GM21737 (cell line): ENCODE results near the gene GLRX5.

ENCODE experiments used
- ATAC-seq: cut with Tn5 transposase; IDR thresholded peaks from one replicate; pipeline ENCODE4 v1.9.1; 2021; ENCODE audit warnings: mild to moderate bottlenecking, moderate library complexity; ENCODE audit not compliant: unreplicated experiment

Gene GLRX5

GRCh38 chr14:95534299-95535225, at the start of gene GLRX5:
Gene GLRX5, plus strand, starts transcription at chr14:95535050. Its CDS starts 40 bp downstream, at chr14:95535090.
- ATAC-seq, result peak; percentile 90

- no peak for ATAC-seq
Observed at GRCh38 chr14:95485222-95485819, 49.5 kb upstream of the GLRX5 start.

GRCh38 chr14:95486875-95487668, 47.8 kb upstream of the GLRX5 start:
- ATAC-seq, result no peak

GRCh38 chr14:95487669-95488084, 47.2 kb upstream of the GLRX5 start:
- no peak for ATAC-seq

GRCh38 chr14:95488376-95489213, 46.3 kb upstream of the GLRX5 start:
- ATAC-seq, result no peak

- ATAC-seq, result no peak
Observed at GRCh38 chr14:95489214-95490137, 45.4 kb upstream of the GLRX5 start.

GRCh38 chr14:95490138-95490509, 44.7 kb upstream of the GLRX5 start:
- no peak for ATAC-seq

GRCh38 chr14:95490727-95491451, 44.0 kb upstream of the GLRX5 start:
- ATAC-seq, result no peak

- ATAC-seq, result no peak
Observed at GRCh38 chr14:95491936-95492608, 42.8 kb upstream of the GLRX5 start.

- ATAC-seq, result no peak
Observed at GRCh38 chr14:95493503-95493902, 41.3 kb upstream of the GLRX5 start.

GRCh38 chr14:95493976-95494375, 40.9 kb upstream of the GLRX5 start:
- ATAC-seq, result no peak

- ATAC-seq, result no peak
Observed at GRCh38 chr14:95494456-95494855, 40.4 kb upstream of the GLRX5 start.

- ATAC-seq, result no peak
Observed at GRCh38 chr14:95495076-95495475, 39.8 kb upstream of the GLRX5 start.

GRCh38 chr14:95495538-95496025, 39.3 kb upstream of the GLRX5 start:
- peak; percentile 87 for ATAC-seq

GRCh38 chr14:95496111-95496681, 38.7 kb upstream of the GLRX5 start:
- peak; percentile 20 for ATAC-seq

GRCh38 chr14:95496690-95497259, 38.1 kb upstream of the GLRX5 start:
- ATAC-seq, result no peak

GRCh38 chr14:95497561-95498011, 37.3 kb upstream of the GLRX5 start:
- ATAC-seq, result no peak
